Activated CD8-positive, alpha-beta memory T cell treated with anti-CD3 and anti-CD28 coated beads, Interleukin-2, amount 50 U/mL, for 24 hours (primary cell): ENCODE results near the gene MFSD1.

Experiments used
- DNase-seq: peaks from one replicate; pipeline ENCODE4 v3.0.0-alpha.2; 2020; ENCODE audit errors: extremely low read depth

The MFSD1 gene

GRCh38 chr3:158819282-158819681 is 17.4 kb downstream of the MFSD1 start:
- DNase-seq = no peak

DNA sequence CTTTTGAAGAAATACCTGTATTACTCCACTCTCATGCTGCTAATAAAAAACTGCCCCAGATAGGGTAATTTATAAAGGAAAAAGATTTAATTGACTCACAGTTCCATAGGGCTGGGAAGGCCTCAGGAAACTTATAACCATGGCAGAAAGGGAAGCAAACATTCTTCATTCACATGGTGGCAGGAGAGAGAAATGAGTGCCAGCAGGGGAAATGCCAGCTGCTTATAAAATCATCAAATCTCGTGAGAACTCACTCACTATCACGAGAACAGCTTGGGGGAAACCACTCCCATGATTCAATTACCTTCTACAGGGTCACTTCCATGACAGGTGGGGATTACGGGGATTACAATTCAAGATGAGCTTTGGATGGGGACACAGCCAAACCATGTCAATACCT is 18.7 kb downstream of the MFSD1 start:
- DNase-seq = no peak

DNA sequence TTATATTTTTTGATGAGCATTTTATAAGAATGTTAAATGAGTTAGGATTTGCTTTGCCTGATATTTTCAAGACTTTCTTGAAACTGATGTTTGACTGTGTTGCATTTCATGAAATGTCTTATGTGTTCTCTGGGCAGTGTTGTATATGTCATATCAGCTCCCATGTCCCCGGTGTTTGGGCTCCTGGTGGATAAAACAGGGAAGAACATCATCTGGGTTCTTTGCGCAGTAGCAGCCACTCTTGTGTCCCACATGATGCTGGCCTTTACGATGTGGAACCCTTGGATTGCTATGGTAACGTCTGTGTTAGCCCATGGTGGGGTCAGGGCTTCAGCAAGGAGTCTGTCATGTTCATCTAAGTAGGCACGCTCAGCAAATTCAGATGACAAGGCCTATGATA is 20.0 kb downstream of the MFSD1 start:
- no peak for DNase-seq

DNA sequence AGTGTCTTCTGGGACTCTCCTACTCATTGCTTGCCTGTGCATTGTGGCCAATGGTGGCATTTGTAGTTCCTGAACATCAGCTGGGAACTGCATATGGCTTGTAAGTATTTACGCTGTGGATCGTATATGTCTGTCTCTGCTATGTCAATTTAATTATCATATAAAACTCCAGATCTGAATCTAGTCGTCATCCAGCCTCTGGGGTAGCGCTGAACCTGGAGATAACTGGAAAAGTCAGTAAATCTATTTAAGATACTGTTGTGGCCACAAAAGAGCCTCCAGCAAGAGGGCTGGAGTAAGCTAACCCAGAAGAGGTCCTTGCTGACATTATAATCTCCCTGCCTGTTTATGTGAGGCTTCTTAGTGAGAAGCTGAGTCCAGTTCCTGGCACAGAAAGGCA is 21.6 kb downstream of the MFSD1 start:
- DNase-seq = no peak

GRCh38 chr3:158827773-158828172 is 25.9 kb downstream of the MFSD1 start:
- no peak for DNase-seq

DNA sequence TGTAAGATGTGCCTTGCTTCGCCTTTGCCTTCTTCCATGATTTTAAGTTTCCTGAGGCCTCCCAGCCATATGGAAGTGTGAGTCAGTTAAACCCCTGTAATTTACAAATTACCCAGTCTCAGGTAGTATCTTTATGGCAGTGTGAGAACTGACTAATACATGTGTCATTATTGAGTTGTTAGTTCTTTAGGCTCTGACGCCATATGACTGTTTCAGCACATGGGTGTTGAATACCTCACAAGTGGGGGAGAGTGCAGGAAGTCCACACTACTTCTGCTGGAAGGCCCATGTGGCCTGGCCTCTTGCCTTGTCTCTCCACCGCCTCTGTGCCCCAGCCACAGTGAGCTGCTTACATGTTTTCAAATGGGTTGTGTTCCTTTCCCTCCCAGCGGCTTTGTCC is 28.5 kb downstream of the MFSD1 start:
- no peak for DNase-seq

- DNase-seq = no peak
These were observed 30.0 kb downstream of the MFSD1 start for GRCh38 chr3:158831861-158832260.

- DNase-seq = no peak
These were observed 33.8 kb downstream of the MFSD1 start for GRCh38 chr3:158835631-158836030.

DNA sequence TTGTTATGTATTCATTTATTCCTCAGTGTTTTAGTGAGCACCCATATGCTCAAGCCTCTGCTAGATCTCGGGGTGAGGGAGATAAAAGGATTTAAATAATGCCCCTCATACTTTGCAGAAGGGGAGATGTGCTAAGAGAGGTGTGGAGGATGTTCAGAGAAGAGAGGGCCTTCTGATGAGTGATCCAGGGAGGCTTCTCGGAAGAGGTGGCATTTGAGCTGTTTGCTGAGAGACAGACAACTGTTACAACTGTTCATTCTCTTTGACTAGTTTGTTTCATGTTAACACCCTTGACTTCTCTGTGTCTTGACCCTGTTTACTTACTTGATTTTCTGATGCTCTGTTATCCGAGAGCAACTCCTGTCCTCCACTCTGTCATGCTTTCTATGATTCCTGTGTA is 34.5 kb downstream of the MFSD1 start:
- no peak for DNase-seq

GRCh38 chr3:158837240-158837639 is 35.4 kb downstream of the MFSD1 start:
- DNase-seq = no peak

GRCh38 chr3:158839966-158840365 is 38.1 kb downstream of the MFSD1 start:
- no peak for DNase-seq

DNA sequence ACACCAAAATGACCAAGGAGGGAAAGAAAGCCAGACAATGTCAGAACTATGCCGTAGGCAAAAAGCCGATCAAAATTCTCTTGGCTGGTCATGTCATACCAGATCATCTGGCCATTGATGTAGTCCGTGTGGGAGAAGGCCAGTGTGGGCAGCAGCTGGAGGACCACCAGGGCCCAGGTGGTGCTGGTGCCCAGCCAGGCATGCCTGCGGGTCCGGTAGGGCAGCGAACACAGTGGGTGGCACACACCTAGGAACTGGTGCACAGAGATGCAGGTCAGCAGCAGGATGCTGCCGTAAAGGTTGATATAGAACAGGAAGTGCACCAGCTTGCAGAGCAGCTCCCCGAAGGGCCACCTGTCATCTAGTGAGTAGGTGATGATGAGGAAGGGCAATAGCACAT is 39.5 kb downstream of the MFSD1 start:
- DNase-seq = no peak

GRCh38 chr3:158842976-158843375 is 41.1 kb downstream of the MFSD1 start:
- no peak for DNase-seq

DNA sequence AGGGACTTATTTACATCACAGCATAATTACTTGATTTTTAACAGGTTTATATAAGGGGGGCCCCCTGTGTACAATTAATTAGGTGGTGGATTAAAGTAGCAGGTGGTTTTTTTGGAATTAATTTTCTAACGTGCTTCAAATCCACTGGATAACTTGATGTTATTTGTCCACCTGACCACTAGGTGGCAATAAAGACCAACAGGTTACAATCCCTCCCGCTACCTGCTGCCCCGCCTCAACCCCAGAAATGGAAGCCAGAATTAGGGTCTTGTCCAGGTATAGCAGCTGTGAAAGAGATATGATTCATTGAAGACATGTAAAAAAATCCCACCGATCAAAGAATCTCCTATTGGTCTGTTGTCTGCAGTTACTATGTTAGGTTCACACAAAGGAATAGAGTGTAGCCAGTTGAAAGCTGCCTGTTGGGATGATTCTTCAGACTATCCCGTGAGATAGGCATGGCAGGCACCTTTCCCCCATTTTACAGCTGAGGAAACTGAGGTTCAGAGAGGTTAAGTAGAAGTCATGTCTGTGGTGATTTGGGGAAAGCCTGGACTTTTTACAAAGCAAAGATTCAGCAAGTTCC is 44.0 kb downstream of the MFSD1 start:
- no peak for DNase-seq

DNA sequence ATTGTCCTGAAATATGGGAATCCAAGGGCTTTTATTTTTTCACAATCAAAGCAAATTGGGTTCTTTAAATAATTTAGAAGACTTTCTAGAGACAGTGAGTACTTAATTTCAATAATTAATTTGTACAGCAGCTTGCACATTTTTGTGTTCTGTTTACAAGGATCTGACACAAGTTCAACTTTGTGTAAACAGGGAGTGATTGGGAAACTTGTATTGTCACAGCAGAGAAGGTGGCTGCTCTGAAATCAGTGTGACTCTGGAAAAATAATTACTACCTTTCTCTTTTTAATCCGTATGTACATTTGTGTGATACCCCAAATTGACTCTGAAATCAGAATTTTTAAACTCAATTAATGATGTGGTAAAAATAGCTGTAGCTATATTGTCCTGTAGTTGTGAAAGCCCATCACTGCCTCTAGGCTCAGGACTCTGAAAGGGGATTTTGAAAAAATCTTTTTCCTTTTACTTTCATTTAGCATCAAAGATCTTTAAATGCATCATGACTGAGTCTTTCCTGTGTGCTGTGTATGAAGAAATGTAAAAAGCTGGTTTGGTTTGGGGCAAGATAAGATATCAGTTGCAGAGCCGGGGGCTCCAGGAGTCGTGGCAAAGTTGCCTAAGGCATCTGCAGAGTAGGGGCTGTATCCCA is 45.1 kb downstream of the MFSD1 start:
- DNase-seq = no peak

DNA sequence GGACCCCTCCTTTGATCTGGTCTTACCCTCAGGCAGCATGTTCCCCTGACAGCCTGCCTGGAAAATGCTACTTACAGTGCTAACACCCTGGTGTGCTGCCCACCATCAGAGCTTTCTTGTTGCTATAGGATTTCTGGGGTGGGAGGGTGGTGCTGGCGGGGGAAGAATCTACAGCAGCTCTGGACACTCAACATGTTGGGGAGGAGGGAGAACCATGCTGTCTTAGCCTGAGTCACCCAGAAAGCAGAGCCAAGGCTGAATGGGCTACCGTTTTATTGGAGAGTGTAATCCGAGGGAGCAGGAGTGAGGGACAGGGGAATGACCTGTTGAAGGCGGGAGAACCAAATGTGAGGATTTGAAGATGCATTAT is 45.6 kb downstream of the MFSD1 start:
- no peak for DNase-seq

- DNase-seq = no peak
These were observed 46.0 kb downstream of the MFSD1 start for GRCh38 chr3:158847885-158848284.

GRCh38 chr3:158849757-158850156 is 47.9 kb downstream of the MFSD1 start:
- no peak for DNase-seq

- no peak for DNase-seq
These were observed 57.5 kb downstream of the MFSD1 start for GRCh38 chr3:158859362-158859761.

GRCh38 chr3:158863247-158863646 is 61.4 kb downstream of the MFSD1 start:
- no peak for DNase-seq

GRCh38 chr3:158864492-158864891 is 62.6 kb downstream of the MFSD1 start:
- DNase-seq = no peak

GRCh38 chr3:158875700-158876099 is 73.8 kb downstream of the MFSD1 start:
- DNase-seq = no peak
